ENCODE results near the gene SORCS2. TPM values are rescaled to one million over a fixed set of nuclear protein-coding genes. Genes with fewer than 3 reads are reported as not detected.

The SORCS2 gene
- total and polyA plus RNA-seq, 2 of the 4 experiments (the other 2 are of a cell fraction), result 0.36 to 0.62 TPM

- Histone ChIP-seq H2BK120ac (ENCODE audit: low read depth, low read length) (peak overlapping the region; percentile 73), H3K27me3 (ENCODE audit: control insufficient read depth, insufficient read depth, low read length) (no peaks in the 10 kb centered on the region), H2AK5ac (ENCODE audit: low read depth, low read length) (peak overlapping the region; percentile 84; the same call in 1 of the 2 replicates), H4K8ac (ENCODE audit: low read depth in 2 of 2, low read length in 2 of 2) (peak overlapping the region in 1 of 2 experiments; percentile 22; a peak in 1 of 4 replicates), H3K9me3 (ENCODE audit: control insufficient read depth, insufficient read depth, low read length) (peaks cover 11% of the 10 kb centered on the region), H3K9me1 (ENCODE audit: insufficient read depth, low read length) (peaks cover 4% of the 10 kb centered on the region), H3K9ac (ENCODE audit: low read depth, low read length) (no peak overlapping the region), H4K5ac (ENCODE audit: low read depth, low read length) (no peak overlapping the region), H3K4me1 (ENCODE audit: control insufficient read depth, insufficient read depth, low read length) (peaks cover 28% of the 10 kb centered on the region), H2BK5ac (ENCODE audit: low read depth, low read length, poor library complexity, severe bottlenecking) (no peak overlapping the region), H3K79me1 (ENCODE audit: low read depth in 1 of 2, low read length in 2 of 2) (no peaks in the 10 kb centered on the region), H3K36me3 (ENCODE audit: control insufficient read depth, insufficient read depth, low read length) (no peaks in the 10 kb centered on the region), H4K20me1 (ENCODE audit: insufficient read depth, low read length) (no peaks in the 10 kb centered on the region), H3K4me2 (ENCODE audit: low read depth, low read length) (no peak overlapping the region), H3K27ac (ENCODE audit: insufficient read depth, low read length) (peak overlapping the region; percentile 27; the same call in 1 of the 2 replicates), H3K18ac (ENCODE audit: low read depth, low read length) (no peak overlapping the region), H3K4ac (ENCODE audit: low read depth, low read length) (peak overlapping the region; percentile 80), H3K14ac (replicated peaks; ENCODE audit: low read depth, low read length) (no peak overlapping the region), H3K23ac (ENCODE audit: low read depth, low read length) (no peak overlapping the region), H2AFZ (replicated peaks; ENCODE audit: low read length, poor library complexity) (no peak overlapping the region), H2BK15ac (ENCODE audit: low read depth, low read length) (no peak overlapping the region), H2BK20ac (ENCODE audit: low read depth, low read length) (peak overlapping the region; percentile 58; the same call in 1 of the 2 replicates), H2AK9ac (replicated peaks; ENCODE audit: low read depth, low read length, poor library complexity) (no peak overlapping the region), H3K4me3 (ENCODE audit: insufficient read depth, low read depth, low read length) (no peak overlapping the region), H3K56ac (ENCODE audit: extremely low read depth, insufficient read depth, low read length) (no peak overlapping the region), H4K91ac (ENCODE audit: insufficient read depth, low read depth, low read length) (peak overlapping the region; percentile 37; the same call in 1 of the 2 replicates)
- WGBS, 2 experiments (ENCODE audit: extremely low coverage in 2 of 2, insufficient read length in 1 of 2), result no CpG with 5 or more reads among the region's 4 CpGs
- peak; percentile 68 for TF ChIP-seq MAFK (IDR thresholded peaks at IDR 0.05; ENCODE audit: low read depth, low read length)
- TF ChIP-seq MXI1 (IDR thresholded peaks at IDR 0.05; ENCODE audit: borderline replicate concordance, low read depth, low read length), result no peak
- no peak for TF ChIP-seq BHLHE40 (IDR thresholded peaks at IDR 0.05; ENCODE audit: low read depth, low read length)
- TF ChIP-seq RFX5 (IDR thresholded peaks at IDR 0.05; ENCODE audit: low read depth, low read length), result no peak
- no peak for TF ChIP-seq USF2 (IDR thresholded peaks at IDR 0.05; ENCODE audit: low read depth, low read length)
- no peak for TF ChIP-seq POLR2A (IDR thresholded peaks at IDR 0.05; ENCODE audit: low read depth, low read length)
- no peak for TF ChIP-seq SMC3 (IDR thresholded peaks at IDR 0.05; ENCODE audit: low read depth, low read length)
- TF ChIP-seq CHD1 (IDR thresholded peaks at IDR 0.05; ENCODE audit: low read depth, low read length), result no peak
- no peak for TF ChIP-seq ELK1 (IDR thresholded peaks at IDR 0.05; ENCODE audit: borderline replicate concordance, low read depth, low read length)
- no peak for TF ChIP-seq RCOR1 (IDR thresholded peaks at IDR 0.05; ENCODE audit: insufficient replicate concordance, low read length)
- TF ChIP-seq CEBPB (IDR thresholded peaks at IDR 0.05; ENCODE audit: low read depth, low read length), result peak; percentile 93
- TF ChIP-seq FOS (IDR thresholded peaks at IDR 0.05; ENCODE audit: low read depth, low read length), result peak; percentile 81
- peak; percentile 19; the same call in 1 of the 2 replicates for TF ChIP-seq NFE2L2 (IDR thresholded peaks at IDR 0.05; ENCODE audit: low read depth, low read length)
- no peak for TF ChIP-seq CTCF (conservative IDR thresholded peaks at IDR 0.05; ENCODE audit: low read depth, low read length)
- 0 out of 2 replicates have a peak, but pooled peaks have one; percentile 1 for TF ChIP-seq RAD21 (IDR thresholded peaks at IDR 0.05; ENCODE audit: low read length)
- TF ChIP-seq MAZ (IDR thresholded peaks at IDR 0.05; ENCODE audit: borderline replicate concordance, low read depth, low read length), result peak; percentile 39; the same call in 1 of the 2 replicates
- POLR2A ChIA-PET (ENCODE audit: unreplicated experiment), result no interaction called here
- intact Hi-C loops (cut with micrococcal nuclease) (no loop called here), dilution Hi-C loops (cut with HindIII; ENCODE audit: low sequenced_read_pairs, unreplicated experiment) (no loop called here), in situ Hi-C loops (cut with MboI; ENCODE audit: low sequenced_read_pairs) (no loop called here)
- BruUV-seq (replicated peaks), result no TSS peak
- DNase-seq, result peak; percentile 87
- CTCF ChIA-PET, result no interaction called here
- peak; percentile 71 for ATAC-seq (ENCODE audit: low read depth)
These were observed 18.5 kb downstream of the SORCS2 start for GRCh38 chr4:7210824-7211223.
